Breast epithelium (tissue), 3 donors: ENCODE results near the gene CNFN.

ENCODE experiments used
- POLR2AphosphoS5 ChIP-seq, 3 donors: sonication (generic); formaldehyde crosslinking; IDR thresholded peaks; one replicate each; pipeline ENCODE4 v1.6.1; 2017; ENCODE audit warnings: antibody characterized with exemption in 3 of 3
- TF ChIP-seq, protein P1 (sequence below), 3 donors: fragments of 450-650 bp; IDR thresholded peaks; one replicate each; pipeline ENCODE4 v1.5.1; 2016 to 2017; ENCODE audit warnings: antibody characterized with exemption in 3 of 3, mild to moderate bottlenecking in 3 of 3, moderate library complexity in 3 of 3

DNA sequence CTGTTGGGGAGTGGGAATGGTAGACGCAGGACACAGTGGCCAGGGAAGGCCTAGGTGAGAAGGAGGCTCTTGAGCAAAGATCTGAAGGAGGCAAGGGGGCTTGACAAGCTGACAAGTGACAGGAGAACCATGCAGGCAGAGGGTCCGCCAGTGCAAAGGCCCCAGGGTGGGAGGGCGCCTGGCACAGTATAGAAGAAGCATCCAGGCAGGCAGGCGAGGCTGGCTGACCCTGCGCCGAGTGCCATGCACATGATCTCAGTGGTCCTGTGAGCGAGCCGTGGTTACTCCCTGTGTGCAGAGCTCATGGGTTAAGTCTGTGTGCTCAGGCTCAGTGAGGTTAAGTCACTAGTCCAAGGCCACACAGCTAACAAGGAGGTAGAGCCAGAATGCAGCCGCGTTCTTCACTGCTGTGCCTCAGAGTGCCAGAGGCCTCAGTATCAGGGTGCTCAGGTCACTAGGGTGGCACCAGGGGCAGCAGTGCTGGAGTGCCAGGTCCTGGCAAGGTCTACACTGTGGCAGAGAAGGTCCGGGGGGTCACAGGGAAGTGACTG is 15.2 kb downstream of the CNFN start:
- no peak for TF ChIP-seq POLR2AphosphoS5 (IDR thresholded peaks at IDR 0.05)
- TF ChIP-seq, protein P1, sequence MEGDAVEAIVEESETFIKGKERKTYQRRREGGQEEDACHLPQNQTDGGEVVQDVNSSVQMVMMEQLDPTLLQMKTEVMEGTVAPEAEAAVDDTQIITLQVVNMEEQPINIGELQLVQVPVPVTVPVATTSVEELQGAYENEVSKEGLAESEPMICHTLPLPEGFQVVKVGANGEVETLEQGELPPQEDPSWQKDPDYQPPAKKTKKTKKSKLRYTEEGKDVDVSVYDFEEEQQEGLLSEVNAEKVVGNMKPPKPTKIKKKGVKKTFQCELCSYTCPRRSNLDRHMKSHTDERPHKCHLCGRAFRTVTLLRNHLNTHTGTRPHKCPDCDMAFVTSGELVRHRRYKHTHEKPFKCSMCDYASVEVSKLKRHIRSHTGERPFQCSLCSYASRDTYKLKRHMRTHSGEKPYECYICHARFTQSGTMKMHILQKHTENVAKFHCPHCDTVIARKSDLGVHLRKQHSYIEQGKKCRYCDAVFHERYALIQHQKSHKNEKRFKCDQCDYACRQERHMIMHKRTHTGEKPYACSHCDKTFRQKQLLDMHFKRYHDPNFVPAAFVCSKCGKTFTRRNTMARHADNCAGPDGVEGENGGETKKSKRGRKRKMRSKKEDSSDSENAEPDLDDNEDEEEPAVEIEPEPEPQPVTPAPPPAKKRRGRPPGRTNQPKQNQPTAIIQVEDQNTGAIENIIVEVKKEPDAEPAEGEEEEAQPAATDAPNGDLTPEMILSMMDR (IDR thresholded peaks at IDR 0.05): no peak
